Right ventricle myocardium superior (tissue), 1 donor: Measurements from ENCODE around the gene ERAS. TPM values are rescaled to one million over a fixed set of nuclear protein-coding genes. Genes with fewer than 3 reads are reported as not detected.
A peak's percentile ranks its signal among the peaks of the same experiment; 100 is the strongest.
"Not testable (repeated sequence)": the region's sequence is repeated elsewhere in the genome, so short reads cannot be mapped to it uniquely, and the experiment has no call there.

Experiments
- ATAC-seq: fragments of 200-7000 bp; cut with Tn5 transposase; one replicate; pipeline ENCODE4 v1.9.1; 2020; ENCODE audit warnings: mild to moderate bottlenecking; ENCODE audit not compliant: poor library complexity
- DNase-seq: peaks from one replicate; pipeline ENCODE4 v3.0.0-alpha.2; 2020
- intact Hi-C: fragments of 100-400 bp; cut with DNase I; formaldehyde crosslinking; loops from one replicate; pipeline ENCODE4 v1.11.2; 2022
- total RNA-seq: library from RNA; stranded (reverse); fragmentation: NEBNext Ultra II Directional; extraction: Animal tissue kit (Norgen Biotek cat#: 25700); gene quantifications from one replicate; pipeline ENCODE4 v1.2.1, GENCODE V29; 2021
- donor health status: DM: no; HTN: yes; CAD: no; lungs with severe emphysema.

The ERAS gene
- total RNA-seq, 1 donor from 2014 or later, result not detected

GRCh38 chrX:48794340-48794910, 31.9 kb upstream of the ERAS start:
- DNase-seq, result no peak
- no peak for ATAC-seq
- intact Hi-C loops, result no loop called here

GRCh38 chrX:48794911-48795515, 31.3 kb upstream of the ERAS start:
- ATAC-seq, result no peak
- intact Hi-C loops, result no loop called here

GRCh38 chrX:48798318-48798717, 28.0 kb upstream of the ERAS start:
- intact Hi-C loops, result no loop called here
- DNase-seq (no peak), ATAC-seq (no peak)

More at GRCh38 chrX:48794911-48795515, 31.3 kb upstream of the ERAS start:
- DNase-seq, result no peak

GRCh38 chrX:48800574-48801279, 25.6 kb upstream of the ERAS start:
- intact Hi-C loops, result loop anchor here (10.0 kb wide), 1 partner anchor 94 kb away; the partner anchor contains the start of genes PQBP1 and TIMM17B

GRCh38 chrX:48801280-48802088, 24.8 kb upstream of the ERAS start, which contains the start of gene HDAC6:
Gene HDAC6, plus strand, starts transcription at chrX:48802067. Its CDS starts 626 bp downstream, at chrX:48802693.
- intact Hi-C loops, result loop anchor here (10.0 kb wide), 1 partner anchor 93 kb away; the partner anchor contains the start of genes PQBP1 and TIMM17B
- ATAC-seq (peak; percentile 97), DNase-seq (peak; percentile 98)

More at GRCh38 chrX:48800574-48801279, 25.6 kb upstream of the ERAS start:
- ATAC-seq, result no peak
- DNase-seq, result no peak

GRCh38 chrX:48802089-48802904, 24.0 kb upstream of the ERAS start:
- intact Hi-C loops, result loop anchor here (10.0 kb wide), 1 partner anchor 93 kb away; the partner anchor contains the start of genes PQBP1 and TIMM17B
- DNase-seq (peak; percentile 88), ATAC-seq (peak; percentile 67)

GRCh38 chrX:48802905-48803200, 23.5 kb upstream of the ERAS start:
- ATAC-seq (no peak), DNase-seq (no peak)
- intact Hi-C loops, result loop anchor here (10.0 kb wide), 1 partner anchor 92 kb away; the partner anchor contains the start of genes PQBP1 and TIMM17B

- intact Hi-C loops, result loop anchor here (10.0 kb wide), 1 partner anchor 89 kb away; the partner anchor contains the start of genes PQBP1 and TIMM17B
- DNase-seq (no peak), ATAC-seq (no peak)
Observed at GRCh38 chrX:48806081-48806480, 20.2 kb upstream of the ERAS start.

GRCh38 chrX:48813644-48814043, 12.7 kb upstream of the ERAS start:
- intact Hi-C loops, result no loop called here
- ATAC-seq, result no peak
- DNase-seq, result no peak

- ATAC-seq, result no peak
- no peak for DNase-seq
- intact Hi-C loops, result no loop called here
Observed at GRCh38 chrX:48814722-48815121, 11.6 kb upstream of the ERAS start.

- intact Hi-C loops, result no loop called here
- DNase-seq, result no peak
- no peak for ATAC-seq
Observed at GRCh38 chrX:48815266-48815665, 11.0 kb upstream of the ERAS start.

GRCh38 chrX:48816014-48816810, 10.1 kb upstream of the ERAS start:
- no peak for DNase-seq
- intact Hi-C loops, result no loop called here
- ATAC-seq, result no peak

GRCh38 chrX:48818098-48818497, 8.2 kb upstream of the ERAS start:
- ATAC-seq (no peak), DNase-seq (no peak)
- intact Hi-C loops, result no loop called here

- no peak for ATAC-seq
Observed at GRCh38 chrX:48818866-48819265, 7.4 kb upstream of the ERAS start.

GRCh38 chrX:48819394-48819793, 6.9 kb upstream of the ERAS start:
- ATAC-seq, DNase-seq, intact Hi-C loops: not testable (repeated sequence)

More at GRCh38 chrX:48818866-48819265, 7.4 kb upstream of the ERAS start:
- no peak for DNase-seq
- intact Hi-C loops, result no loop called here

- ATAC-seq, result no peak
- intact Hi-C loops, result no loop called here
- DNase-seq, result no peak
Observed at GRCh38 chrX:48823053-48823452, 3.3 kb upstream of the ERAS start.

- no peak for ATAC-seq
- intact Hi-C loops, result no loop called here
- DNase-seq, result no peak
Observed at GRCh38 chrX:48824066-48824465, 2.2 kb upstream of the ERAS start.
